Panc1 (cell line): ENCODE measurements around the gene PIAS1. TPM values are rescaled to one million over a fixed set of nuclear protein-coding genes. Genes with fewer than 3 reads are reported as not detected.
"Not testable (repeated sequence)": the region's sequence is repeated elsewhere in the genome, so short reads cannot be mapped to it uniquely, and the experiment has no call there.

Source experiments
- ATAC-seq: fragments of 200-7000 bp; cut with Tn5 transposase; 2 replicates; pipeline ENCODE4 v1.9.1; 2020; ENCODE audit warnings: mild to moderate bottlenecking, moderate library complexity
- BruUV-seq: library from RNA; stranded (reverse); fragments of 400-500 nt; replicated peaks from 2 replicates; lab custom pipeline; 2021; lab: Mats Ljungman, UMichigan
- CTCF ChIA-PET: fragments of 300-600 bp; sonication (Branson Sonifier 250); formaldehyde crosslinking; loops from one replicate; lab custom pipeline; 2022; ENCODE audit warnings: antibody characterized with exemption; lab: Charles Lee
- POLR2A ChIA-PET: fragments of 300-600 bp; sonication (Branson Sonifier 250); formaldehyde crosslinking; loops from one replicate; lab custom pipeline; 2022; ENCODE audit warnings: antibody characterized with exemption; lab: Charles Lee
- DNase-seq: peaks from one replicate; pipeline ENCODE4 v3.0.0-alpha.2; 2010; ENCODE audit warnings: low read depth, low spot score
- H3K27ac ChIP-seq: 2 replicates; pipeline ENCODE4 v1.5.1; 2011; ENCODE audit warnings: mild to moderate bottlenecking, low read length, inconsistent platforms
- H3K27me3 ChIP-seq: fragments of 200-500 bp; sonication (Bioruptor generic); 2 replicates; pipeline ENCODE4 v1.6.0; 2014; ENCODE audit warnings: low read length, inconsistent platforms; ENCODE audit not compliant: control insufficient read depth, insufficient read depth
- H3K36me3 ChIP-seq: fragments of 200-500 bp; sonication (Bioruptor generic); 2 replicates; pipeline ENCODE4 v1.5.1; 2014; ENCODE audit warnings: inconsistent platforms, mild to moderate bottlenecking, low read length, moderate library complexity; ENCODE audit not compliant: control insufficient read depth, insufficient read depth
- H3K4me1 ChIP-seq: 2 replicates; pipeline ENCODE4 v1.5.1; 2011; ENCODE audit warnings: inconsistent platforms, mild to moderate bottlenecking, low read length, moderate library complexity; ENCODE audit not compliant: control insufficient read depth, insufficient read depth
- H3K4me3 ChIP-seq, 2 experiments: 2 replicates each; pipeline ENCODE4 v1.5.1; 2011 to 2012; ENCODE audit warnings: low read depth in 2 of 2, low read length in 2 of 2, mild to moderate bottlenecking in 2 of 2, inconsistent platforms in 1 of 2, moderate library complexity in 1 of 2
- H3K9me3 ChIP-seq: fragments of 200-500 bp; sonication (Bioruptor generic); 2 replicates; pipeline ENCODE4 v1.5.1; 2014; ENCODE audit warnings: low read depth, mild to moderate bottlenecking, inconsistent platforms, low read length, moderate library complexity; ENCODE audit not compliant: control insufficient read depth, insufficient read depth
- POLR2AphosphoS5 ChIP-seq: IDR thresholded peaks from 2 replicates; pipeline ENCODE4 v1.6.1; 2012; ENCODE audit warnings: mild to moderate bottlenecking, low read depth, low read length, moderate library complexity
- SIN3A ChIP-seq: IDR thresholded peaks from 2 replicates; pipeline ENCODE4 v1.6.1; 2012; ENCODE audit warnings: low read depth, mild to moderate bottlenecking, low read length, moderate library complexity, borderline replicate concordance; ENCODE audit not compliant: insufficient read depth
- TCF7L2 ChIP-seq: IDR thresholded peaks from 2 replicates; pipeline ENCODE4 v1.6.1; 2011; ENCODE audit warnings: mild to moderate bottlenecking, low read depth, low read length, inconsistent platforms
- in situ Hi-C: cut with HindIII; loops from 2 replicates; pipeline ENCODE4 v1.10.0; 2016; ENCODE audit warnings: low sequenced_read_pairs, low pct_unique_long_range_greater_than_20kb
- intact Hi-C: fragments of 100-400 bp; cut with micrococcal nuclease; formaldehyde crosslinking; loops from one replicate; pipeline ENCODE4 v1.10.0; 2022; ENCODE audit not compliant: unreplicated experiment
- total RNA-seq: library from RNA; stranded (reverse); gene quantifications from one replicate; pipeline ENCODE4 v1.2.1, GENCODE V29; 2021; ENCODE audit not compliant: unreplicated experiment
- TF ChIP-seq, protein P1 (sequence below), 2 experiments: IDR thresholded peaks; 2 replicates each; pipeline ENCODE4 v1.6.1; 2011 to 2012; ENCODE audit warnings: low read depth in 2 of 2, control low read depth in 1 of 2, low read length in 1 of 2, mild to moderate bottlenecking in 1 of 2, moderate library complexity in 1 of 2; ENCODE audit not compliant: insufficient read depth in 1 of 2
- TF ChIP-seq, protein P2 (sequence below): fragments of 450-650 bp; IDR thresholded peaks from 2 replicates; pipeline ENCODE4 v1.5.1; 2017; ENCODE audit warnings: mild to moderate bottlenecking

PIAS1 gene
- total RNA-seq, 1 experiment from 2014 or later: 44.5 TPM

DNA sequence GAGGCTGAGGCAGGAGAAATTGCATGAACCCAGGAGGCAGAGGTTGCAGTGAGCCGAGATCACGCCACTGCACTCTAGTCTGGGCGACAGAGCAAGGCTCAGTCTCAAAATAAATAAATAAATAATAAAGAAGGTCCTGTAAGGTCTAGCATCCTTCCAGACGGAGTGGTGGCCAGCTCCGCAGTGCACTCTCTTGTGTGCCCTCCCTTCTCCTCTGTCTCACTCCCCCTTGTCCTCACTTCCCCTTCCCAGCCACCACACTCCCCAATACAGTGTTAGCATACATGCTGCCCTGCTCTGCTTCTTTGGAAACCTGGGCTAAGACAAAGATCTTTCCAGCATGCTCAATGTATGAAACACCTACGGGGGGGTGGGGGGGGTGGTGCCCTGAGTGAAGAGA lies 178.8 kb downstream of the PIAS1 start:
- Histone ChIP-seq H3K27ac (no peak overlapping the region), H3K9me3 (no peaks in the 10 kb centered on the region), H3K27me3 (no peaks in the 10 kb centered on the region), H3K36me3 (no peaks in the 10 kb centered on the region), H3K4me3 (no peak overlapping the region), H3K4me1 (peaks cover 10% of the 10 kb centered on the region)
- in situ Hi-C loops (no loop called here), intact Hi-C loops (no loop called here)
- ChIA-PET POLR2A (no interaction called here), CTCF (no interaction called here)
- ATAC-seq: no peak
- no TSS peak for BruUV-seq
- DNase-seq: no peak
- no peak for TF ChIP-seq POLR2AphosphoS5
- TF ChIP-seq, protein P1, sequence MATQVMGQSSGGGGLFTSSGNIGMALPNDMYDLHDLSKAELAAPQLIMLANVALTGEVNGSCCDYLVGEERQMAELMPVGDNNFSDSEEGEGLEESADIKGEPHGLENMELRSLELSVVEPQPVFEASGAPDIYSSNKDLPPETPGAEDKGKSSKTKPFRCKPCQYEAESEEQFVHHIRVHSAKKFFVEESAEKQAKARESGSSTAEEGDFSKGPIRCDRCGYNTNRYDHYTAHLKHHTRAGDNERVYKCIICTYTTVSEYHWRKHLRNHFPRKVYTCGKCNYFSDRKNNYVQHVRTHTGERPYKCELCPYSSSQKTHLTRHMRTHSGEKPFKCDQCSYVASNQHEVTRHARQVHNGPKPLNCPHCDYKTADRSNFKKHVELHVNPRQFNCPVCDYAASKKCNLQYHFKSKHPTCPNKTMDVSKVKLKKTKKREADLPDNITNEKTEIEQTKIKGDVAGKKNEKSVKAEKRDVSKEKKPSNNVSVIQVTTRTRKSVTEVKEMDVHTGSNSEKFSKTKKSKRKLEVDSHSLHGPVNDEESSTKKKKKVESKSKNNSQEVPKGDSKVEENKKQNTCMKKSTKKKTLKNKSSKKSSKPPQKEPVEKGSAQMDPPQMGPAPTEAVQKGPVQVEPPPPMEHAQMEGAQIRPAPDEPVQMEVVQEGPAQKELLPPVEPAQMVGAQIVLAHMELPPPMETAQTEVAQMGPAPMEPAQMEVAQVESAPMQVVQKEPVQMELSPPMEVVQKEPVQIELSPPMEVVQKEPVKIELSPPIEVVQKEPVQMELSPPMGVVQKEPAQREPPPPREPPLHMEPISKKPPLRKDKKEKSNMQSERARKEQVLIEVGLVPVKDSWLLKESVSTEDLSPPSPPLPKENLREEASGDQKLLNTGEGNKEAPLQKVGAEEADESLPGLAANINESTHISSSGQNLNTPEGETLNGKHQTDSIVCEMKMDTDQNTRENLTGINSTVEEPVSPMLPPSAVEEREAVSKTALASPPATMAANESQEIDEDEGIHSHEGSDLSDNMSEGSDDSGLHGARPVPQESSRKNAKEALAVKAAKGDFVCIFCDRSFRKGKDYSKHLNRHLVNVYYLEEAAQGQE (IDR thresholded peaks at IDR 0.05; ENCODE audit: insufficient read depth in 1 of 2, low read depth in 2 of 2, low read length in 1 of 2): no peak
- TF ChIP-seq, protein P2, sequence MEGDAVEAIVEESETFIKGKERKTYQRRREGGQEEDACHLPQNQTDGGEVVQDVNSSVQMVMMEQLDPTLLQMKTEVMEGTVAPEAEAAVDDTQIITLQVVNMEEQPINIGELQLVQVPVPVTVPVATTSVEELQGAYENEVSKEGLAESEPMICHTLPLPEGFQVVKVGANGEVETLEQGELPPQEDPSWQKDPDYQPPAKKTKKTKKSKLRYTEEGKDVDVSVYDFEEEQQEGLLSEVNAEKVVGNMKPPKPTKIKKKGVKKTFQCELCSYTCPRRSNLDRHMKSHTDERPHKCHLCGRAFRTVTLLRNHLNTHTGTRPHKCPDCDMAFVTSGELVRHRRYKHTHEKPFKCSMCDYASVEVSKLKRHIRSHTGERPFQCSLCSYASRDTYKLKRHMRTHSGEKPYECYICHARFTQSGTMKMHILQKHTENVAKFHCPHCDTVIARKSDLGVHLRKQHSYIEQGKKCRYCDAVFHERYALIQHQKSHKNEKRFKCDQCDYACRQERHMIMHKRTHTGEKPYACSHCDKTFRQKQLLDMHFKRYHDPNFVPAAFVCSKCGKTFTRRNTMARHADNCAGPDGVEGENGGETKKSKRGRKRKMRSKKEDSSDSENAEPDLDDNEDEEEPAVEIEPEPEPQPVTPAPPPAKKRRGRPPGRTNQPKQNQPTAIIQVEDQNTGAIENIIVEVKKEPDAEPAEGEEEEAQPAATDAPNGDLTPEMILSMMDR: no peak
- TF ChIP-seq TCF7L2: no peak
- TF ChIP-seq SIN3A: no peak

DNA sequence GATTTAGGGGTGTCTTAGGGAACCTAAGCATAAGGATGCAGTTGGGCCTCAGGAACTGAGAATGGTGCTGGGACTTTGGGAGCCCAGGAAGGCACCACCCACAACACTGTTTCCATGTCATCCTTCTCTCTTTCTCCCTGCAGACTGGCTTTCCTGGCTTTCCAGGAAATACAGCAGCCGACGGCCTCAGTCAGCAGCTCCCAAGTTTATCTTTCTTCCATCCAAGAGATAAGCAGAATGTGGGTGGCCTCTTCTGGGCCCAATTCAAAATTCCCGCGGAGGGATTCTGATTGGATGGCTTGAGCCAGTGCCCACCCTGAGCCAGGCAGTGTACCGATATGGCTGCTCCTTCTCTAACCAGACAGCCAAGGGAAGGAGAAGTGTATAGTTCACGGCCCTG lies 179.9 kb downstream of the PIAS1 start:
- no peak for TF ChIP-seq POLR2AphosphoS5
- no peak for TF ChIP-seq TCF7L2
- TF ChIP-seq, protein P2: no peak
- no peak for TF ChIP-seq SIN3A
- TF ChIP-seq, protein P1 (IDR thresholded peaks at IDR 0.05; ENCODE audit: insufficient read depth in 1 of 2, low read depth in 2 of 2, low read length in 1 of 2): no peak
- no peaks in the 10 kb centered on the region for H3K36me3 ChIP-seq
- H3K4me3 ChIP-seq: no peak overlapping the region
- H3K27ac ChIP-seq: no peak overlapping the region
- BruUV-seq: no TSS peak
- POLR2A ChIA-PET: no interaction called here
- ATAC-seq (no peak), DNase-seq (no peak)
- H3K27me3 ChIP-seq: no peaks in the 10 kb centered on the region
- no peaks in the 10 kb centered on the region for H3K9me3 ChIP-seq
- intact Hi-C loops: no loop called here
- CTCF ChIA-PET: no interaction called here
- H3K4me1 ChIP-seq: peaks cover 6% of the 10 kb centered on the region
- in situ Hi-C loops: no loop called here

DNA sequence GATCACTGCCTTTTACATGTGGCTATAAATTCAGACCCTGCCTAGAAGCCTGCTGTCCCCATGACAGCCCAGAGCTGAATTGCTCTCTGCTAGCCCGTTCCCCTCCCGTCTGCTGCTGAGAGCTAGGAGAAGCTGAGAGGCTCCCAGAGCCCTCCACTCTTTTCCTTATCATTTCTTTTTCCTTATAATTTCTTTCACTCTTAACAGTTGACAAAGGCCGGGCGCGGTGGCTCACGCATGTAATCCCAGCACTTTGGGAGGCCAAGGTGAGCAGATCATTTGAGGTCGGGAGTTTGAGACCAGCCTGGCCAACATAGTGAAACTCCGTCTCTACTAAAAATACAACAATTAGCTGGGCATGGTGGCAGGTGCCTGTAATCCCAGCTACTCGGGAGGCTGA lies 180.4 kb downstream of the PIAS1 start:
- BruUV-seq, DNase-seq, CTCF ChIA-PET, H3K27me3 ChIP-seq, H3K36me3 ChIP-seq, H3K4me1 ChIP-seq, in situ Hi-C loops, ATAC-seq, H3K4me3 ChIP-seq, intact Hi-C loops, H3K9me3 ChIP-seq, H3K27ac ChIP-seq: not testable (repeated sequence)
- POLR2A ChIA-PET: interaction anchor here (0.6 kb wide), 1 partner anchor 49 kb away, joined by 11 read pairs; no protein-coding TSS in a partner anchor
